B cell (primary cell): ENCODE results near the gene ADAM19. TPM values are rescaled to one million over a fixed set of nuclear protein-coding genes. Genes with fewer than 3 reads are reported as not detected.

ENCODE experiments used
- ATAC-seq: fragments of 200-7000 bp; cut with Tn5 transposase; one replicate; pipeline ENCODE4 v1.10.0; 2021; ENCODE audit warnings: low read depth, mild to moderate bottlenecking, moderate number of reproducible peaks, moderate library complexity
- CTCF ChIA-PET: fragments of 350-600 bp; sonication (Branson Sonifier 250); formaldehyde crosslinking; loops from one replicate; lab custom pipeline; 2021; ENCODE audit warnings: antibody characterized with exemption, inconsistent platforms; lab: Charles Lee
- POLR2A ChIA-PET: fragments of 350-600 bp; sonication (Branson Sonifier 250); formaldehyde crosslinking; loops from one replicate; lab custom pipeline; 2021; ENCODE audit warnings: antibody characterized with exemption; lab: Charles Lee
- DNase-seq: peaks from one replicate; pipeline ENCODE4 v3.0.0; 2013
- H2AFZ ChIP-seq: 2 replicates; pipeline ENCODE4 v1.6.1; 2012; ENCODE audit warnings: mild to moderate bottlenecking, low read depth, low read length; ENCODE audit not compliant: insufficient read depth, poor library complexity, severe bottlenecking
- H3K27ac ChIP-seq, 2 donors: 1 replicate in 1 of 2; 2 replicates in 1 of 2; pipeline ENCODE4 v1.5.1; 2012 to 2013; ENCODE audit warnings: low read length in 2 of 2, mild to moderate bottlenecking in 2 of 2, moderate library complexity in 1 of 2
- H3K27me3 ChIP-seq, 4 experiments: fragments of 200-600 bp in 1 of 4; sonication (generic) in 1 of 4; replicated peaks in 1 of 4; 1 replicate in 2 of 4; 2 replicates in 2 of 4; pipeline versions ENCODE4 v1.6.1 to v1.7.0; 2013 to 2016; ENCODE audit warnings: low read length in 3 of 4, mild to moderate bottlenecking in 2 of 4, mixed read lengths in 1 of 4, moderate library complexity in 1 of 4; ENCODE audit not compliant: insufficient read depth in 4 of 4, control insufficient read depth in 3 of 4; ENCODE audit errors: control extremely low read depth in 1 of 4
- H3K36me3 ChIP-seq, 2 experiments: replicated peaks in 1 of 2; 1 replicate in 1 of 2; 2 replicates in 1 of 2; pipeline versions ENCODE4 v1.6.1 to v1.7.1; 2013; ENCODE audit warnings: low read length in 1 of 2; ENCODE audit not compliant: insufficient read depth in 2 of 2, control insufficient read depth in 1 of 2; ENCODE audit errors: control extremely low read depth in 1 of 2, extremely low read depth in 1 of 2
- H3K4me1 ChIP-seq, 2 donors: fragments of 200-600 bp in 1 of 2; sonication (generic) in 1 of 2; 1 replicate in 1 of 2; 2 replicates in 1 of 2; pipeline versions ENCODE4 v1.5.1 to v1.6.1; 2013 to 2017; ENCODE audit warnings: low read length in 2 of 2; ENCODE audit not compliant: control insufficient read depth in 2 of 2, insufficient read depth in 2 of 2
- H3K4me2 ChIP-seq: replicated peaks from 2 replicates; pipeline ENCODE3; 2012; ENCODE audit warnings: mild to moderate bottlenecking, low read depth, low read length; ENCODE audit not compliant: poor library complexity, severe bottlenecking
- H3K4me3 ChIP-seq, 5 experiments: fragments of 200-600 bp in 1 of 5; sonication (generic) in 1 of 5; 1 replicate in 3 of 5; 2 replicates in 2 of 5; pipeline versions ENCODE4 v1.5.1 to v1.7.0; 2011 to 2016; ENCODE audit warnings: low read length in 4 of 5, mild to moderate bottlenecking in 4 of 5, low read depth in 2 of 5, control low read depth in 1 of 5, moderate library complexity in 1 of 5; ENCODE audit not compliant: insufficient read depth in 1 of 5; ENCODE audit errors: control extremely low read depth in 1 of 5, extremely low read depth in 1 of 5
- H3K79me2 ChIP-seq: fragments of 200-600 bp; sonication (generic); one replicate; pipeline ENCODE4 v1.6.0; 2016; ENCODE audit warnings: low read length; ENCODE audit not compliant: control insufficient read depth, insufficient read depth
- H3K9ac ChIP-seq: fragments of 200-600 bp; sonication (generic); 2 replicates; pipeline ENCODE4 v1.6.1; 2017; ENCODE audit warnings: mild to moderate bottlenecking, low read length, moderate library complexity
- H3K9me3 ChIP-seq, 3 donors: one replicate each; pipeline versions ENCODE4 v1.6.1 to v1.7.1; 2013; ENCODE audit warnings: low read length in 2 of 3; ENCODE audit not compliant: control insufficient read depth in 2 of 3, insufficient read depth in 1 of 3; ENCODE audit errors: control extremely low read depth in 1 of 3
- H4K20me1 ChIP-seq: 2 replicates; pipeline ENCODE4 v1.6.0; 2012; ENCODE audit warnings: mild to moderate bottlenecking, low read length; ENCODE audit not compliant: insufficient read depth, control insufficient read depth, poor library complexity, severe bottlenecking
- H3K27ac Mint-ChIP-seq: one replicate; pipeline ENCODE4 v1.8.0; 2021; ENCODE audit warnings: mixed read lengths
- H3K27me3 Mint-ChIP-seq: one replicate; pipeline ENCODE4 v1.8.0; 2021; ENCODE audit warnings: mixed read lengths
- H3K4me1 Mint-ChIP-seq: one replicate; pipeline ENCODE4 v1.8.0; 2021; ENCODE audit warnings: mixed read lengths
- H3K4me3 Mint-ChIP-seq: one replicate; pipeline ENCODE4 v1.8.0; 2021; ENCODE audit warnings: mixed read lengths
- H3K9me3 Mint-ChIP-seq: one replicate; pipeline ENCODE4 v1.8.0; 2022; ENCODE audit warnings: mixed read lengths; ENCODE audit not compliant: insufficient read depth
- EZH2 ChIP-seq: IDR thresholded peaks from 2 replicates; pipeline ENCODE4 v1.6.1; 2012; ENCODE audit warnings: borderline replicate concordance, low read depth, mild to moderate bottlenecking, moderate library complexity, low read length; ENCODE audit not compliant: insufficient read depth, poor library complexity, severe bottlenecking
- WGBS: methylation state at CpG from one replicate; pipeline ENCODE4 v1.1.5; 2013; ENCODE audit warnings: missing lambda C conversion rate; ENCODE audit not compliant: insufficient coverage; 5-methylcytosine and 5-hydroxymethylcytosine counted together
- intact Hi-C: fragments of 100-400 bp; cut with micrococcal nuclease; formaldehyde crosslinking; loops from one replicate; pipeline ENCODE4 v1.10.0; 2022
- polyA plus RNA-seq: library from polyadenylated mRNA; depleted of rRNA; stranded (reverse); fragments of >200 nt; gene quantifications from 2 replicates; pipeline ENCODE4 v1.2.3, GENCODE V29; 2012
- total RNA-seq, 2 donors: library from RNA; stranded (reverse); fragments of 120-200 nt in 1 of 2; gene quantifications; 1 replicate in 1 of 2; 2 replicates in 1 of 2; pipeline versions ENCODE4 v1.2.3 to v1.2.4, GENCODE V29; 2013 to 2022
- TF ChIP-seq, protein P1 (sequence below): fragments of 200-600 bp; IDR thresholded peaks from one replicate; pipeline ENCODE4 v1.8.0; 2022; ENCODE audit warnings: antibody characterized with exemption, mild to moderate bottlenecking

ADAM19 gene
- total and polyA plus RNA-seq, 2 donors (not counting 1 experiment from before 2014, with no cell fraction given): 110 to 171 TPM

DNA sequence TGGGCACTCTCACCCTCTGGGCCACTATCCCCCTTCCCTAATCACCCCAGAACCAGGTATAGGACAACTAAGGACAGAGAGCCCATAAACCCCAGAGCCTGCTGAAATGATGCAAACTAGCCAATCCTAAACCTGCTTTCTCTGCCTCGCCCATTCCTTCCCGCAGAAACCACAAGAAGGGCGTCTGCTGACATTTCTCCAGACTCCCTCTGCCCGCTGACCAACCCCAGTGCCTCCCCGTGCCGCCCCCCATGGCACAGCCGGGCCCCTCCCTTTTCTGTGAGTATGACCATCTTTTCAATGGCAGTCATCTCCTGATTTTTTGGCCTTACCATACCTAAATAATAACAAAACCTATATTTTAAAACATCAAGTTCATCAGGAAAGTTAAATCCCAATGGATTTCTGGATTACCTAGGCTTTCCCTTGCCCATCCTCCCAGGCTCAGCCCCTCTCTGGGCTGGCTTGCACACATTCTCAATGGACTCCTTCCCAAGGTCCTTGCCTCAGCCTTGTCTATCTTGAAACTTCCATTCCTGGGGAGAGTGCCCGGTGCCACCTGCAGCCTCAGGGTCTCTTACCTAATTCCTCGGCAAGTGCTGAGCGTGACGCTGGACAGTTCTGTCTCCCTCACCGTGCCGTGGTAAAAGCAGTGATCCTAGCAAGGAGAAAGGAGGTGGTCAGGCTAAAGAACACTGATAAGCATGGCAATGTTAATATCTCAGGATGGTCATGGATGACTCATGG lies 45.2 kb downstream of the ADAM19 start:
- Histone ChIP-seq H3K27me3 (no peaks in the 10 kb centered on the region), H3K4me2 (peak overlapping the region; percentile 6), H2AFZ (no peak overlapping the region), H3K9ac (no peak overlapping the region), H3K4me3 (no peak overlapping the region), H3K27ac (peak overlapping the region; percentile 9 to 52), H3K9me3 (no peaks in the 10 kb centered on the region), H3K4me1 (peaks cover 33 to 60% of the 10 kb centered on the region in 2 donors), H4K20me1 (peaks cover 90% of the 10 kb centered on the region), H3K36me3 (peaks cover 3 to 99% of the 10 kb centered on the region in 2 experiments), H3K79me2 (peaks cover 98% of the 10 kb centered on the region)
- CTCF ChIA-PET: interaction anchor here (1.8 kb wide), 1 partner anchor 213 kb away, joined by 5 read pairs; the partner anchor contains the start of gene LSM11
- TF ChIP-seq, protein P1, sequence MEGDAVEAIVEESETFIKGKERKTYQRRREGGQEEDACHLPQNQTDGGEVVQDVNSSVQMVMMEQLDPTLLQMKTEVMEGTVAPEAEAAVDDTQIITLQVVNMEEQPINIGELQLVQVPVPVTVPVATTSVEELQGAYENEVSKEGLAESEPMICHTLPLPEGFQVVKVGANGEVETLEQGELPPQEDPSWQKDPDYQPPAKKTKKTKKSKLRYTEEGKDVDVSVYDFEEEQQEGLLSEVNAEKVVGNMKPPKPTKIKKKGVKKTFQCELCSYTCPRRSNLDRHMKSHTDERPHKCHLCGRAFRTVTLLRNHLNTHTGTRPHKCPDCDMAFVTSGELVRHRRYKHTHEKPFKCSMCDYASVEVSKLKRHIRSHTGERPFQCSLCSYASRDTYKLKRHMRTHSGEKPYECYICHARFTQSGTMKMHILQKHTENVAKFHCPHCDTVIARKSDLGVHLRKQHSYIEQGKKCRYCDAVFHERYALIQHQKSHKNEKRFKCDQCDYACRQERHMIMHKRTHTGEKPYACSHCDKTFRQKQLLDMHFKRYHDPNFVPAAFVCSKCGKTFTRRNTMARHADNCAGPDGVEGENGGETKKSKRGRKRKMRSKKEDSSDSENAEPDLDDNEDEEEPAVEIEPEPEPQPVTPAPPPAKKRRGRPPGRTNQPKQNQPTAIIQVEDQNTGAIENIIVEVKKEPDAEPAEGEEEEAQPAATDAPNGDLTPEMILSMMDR: no peak
- TF ChIP-seq EZH2: no peak
- POLR2A ChIA-PET: no interaction called here
- H3K27ac Mint-ChIP-seq: peak overlapping the region; percentile 81
- no peaks in the 10 kb centered on the region for H3K9me3 Mint-ChIP-seq
- ATAC-seq (no peak), DNase-seq (no peak)
- intact Hi-C loops: no loop called here
- H3K4me1 Mint-ChIP-seq: peaks cover 68% of the 10 kb centered on the region
- WGBS: 94% methylated on average over 11 of the region's 13 CpGs
- no peak overlapping the region for H3K4me3 Mint-ChIP-seq
- H3K27me3 Mint-ChIP-seq: no peaks in the 10 kb centered on the region

- H3K4me3 ChIP-seq: no peak overlapping the region
- H3K79me2 ChIP-seq: peaks cover 98% of the 10 kb centered on the region
- H3K4me1 ChIP-seq: peaks cover 41 to 66% of the 10 kb centered on the region in 2 donors
- peak overlapping the region in 1 of 2 donors; percentile 52 for H3K27ac ChIP-seq
- H3K4me1 Mint-ChIP-seq: peaks cover 70% of the 10 kb centered on the region
- H3K9me3 Mint-ChIP-seq: no peaks in the 10 kb centered on the region
- no peak for DNase-seq
- no peak for ATAC-seq
- H3K27me3 ChIP-seq: no peaks in the 10 kb centered on the region
- H4K20me1 ChIP-seq: peaks cover 89% of the 10 kb centered on the region
- no CpG with 5 or more reads among the region's 1 CpG for WGBS
- no peak overlapping the region for H3K4me3 Mint-ChIP-seq
- H2AFZ ChIP-seq: no peak overlapping the region
- no peak for TF ChIP-seq EZH2
- TF ChIP-seq, protein P1: no peak
- H3K9ac ChIP-seq: no peak overlapping the region
- no peak overlapping the region for H3K4me2 ChIP-seq
- intact Hi-C loops: no loop called here
- peaks cover 5 to 98% of the 10 kb centered on the region in 2 experiments for H3K36me3 ChIP-seq
- no peaks in the 10 kb centered on the region for H3K27me3 Mint-ChIP-seq
- no peaks in the 10 kb centered on the region for H3K9me3 ChIP-seq
- peak overlapping the region; percentile 81 for H3K27ac Mint-ChIP-seq
- POLR2A ChIA-PET: no interaction called here
- CTCF ChIA-PET: interaction anchor here (1.0 to 1.8 kb wide), 6 partner anchors 8 to 214 kb away, joined by 3 to 5 read pairs (median 3); partner anchors contain the start of gene LSM11
Measured at GRCh38 chr5:157529002-157529401, 46.6 kb downstream of the ADAM19 start.
